DMS79 treated with DMSO at 0.1 percent for 48 hours (cell line): ENCODE results near the gene PLEKHJ1.
A peak's percentile ranks its signal among the peaks of the same experiment; 100 is the strongest.
"Not testable (repeated sequence)": the region's sequence is repeated elsewhere in the genome, so short reads cannot be mapped to it uniquely, and the experiment has no call there.

ENCODE experiments used
- DNase-seq: peaks from one replicate; lab custom pipeline; 2025; lab: John Stamatoyannopoulos, UW

PLEKHJ1 gene

GRCh38 chr19:2236314-2237050, at the start of gene PLEKHJ1, which contains the start of gene SF3A2:
Gene PLEKHJ1, minus strand, starts transcription at chr19:2236329. Its CDS starts 81 bp downstream, at chr19:2236248.
Gene SF3A2, plus strand, starts transcription at chr19:2236824. Its CDS starts 6,595 bp downstream, at chr19:2243419.
- DNase-seq, result peak; percentile 97

- no peak for DNase-seq
Observed at GRCh38 chr19:2283835-2284507, 47.8 kb upstream of the PLEKHJ1 start.

- no peak for DNase-seq
Observed at GRCh38 chr19:2282862-2283237, 46.7 kb upstream of the PLEKHJ1 start.

- no peak for DNase-seq
Observed at GRCh38 chr19:2282062-2282861, 46.1 kb upstream of the PLEKHJ1 start, which contains the start of gene PEAK3. Gene PEAK3, minus strand, starts transcription at chr19:2282175. Its CDS starts 1,244 bp downstream, at chr19:2280931.

GRCh38 chr19:2281265-2282061, 45.3 kb upstream of the PLEKHJ1 start:
- not testable (repeated sequence) for DNase-seq

- DNase-seq, result no peak
Observed at GRCh38 chr19:2280633-2281264, 44.6 kb upstream of the PLEKHJ1 start.

- DNase-seq, result no peak
Observed at GRCh38 chr19:2278459-2279158, 42.5 kb upstream of the PLEKHJ1 start.

- no peak for DNase-seq
Observed at GRCh38 chr19:2277138-2277537, 41.0 kb upstream of the PLEKHJ1 start.

GRCh38 chr19:2276429-2276986, 40.4 kb upstream of the PLEKHJ1 start:
- no peak for DNase-seq

- no peak for DNase-seq
Observed at GRCh38 chr19:2275588-2276428, 39.7 kb upstream of the PLEKHJ1 start.

GRCh38 chr19:2274931-2275535, 38.9 kb upstream of the PLEKHJ1 start:
- peak; percentile 17 for DNase-seq

- DNase-seq, result no peak
Observed at GRCh38 chr19:2274185-2274711, 38.1 kb upstream of the PLEKHJ1 start.

- DNase-seq, result no peak
Observed at GRCh38 chr19:2273356-2274184, 37.4 kb upstream of the PLEKHJ1 start.

- peak; percentile 23 for DNase-seq
Observed at GRCh38 chr19:2271234-2272103, 35.3 kb upstream of the PLEKHJ1 start.

GRCh38 chr19:2270423-2271233, 34.5 kb upstream of the PLEKHJ1 start:
- DNase-seq, result peak; percentile 8

- DNase-seq, result no peak
Observed at GRCh38 chr19:2270157-2270422, 34.0 kb upstream of the PLEKHJ1 start.
